ENCODE results near the gene PPFIBP1. TPM values are rescaled to one million over a fixed set of nuclear protein-coding genes. Genes with fewer than 3 reads are reported as not detected.

PPFIBP1 gene
- total and polyA plus RNA-seq, 2 of the 13 experiments (the other 11 are each of a cell fraction or from before 2014, with no cell fraction given) = 16.2 to 21.8 TPM

DNA sequence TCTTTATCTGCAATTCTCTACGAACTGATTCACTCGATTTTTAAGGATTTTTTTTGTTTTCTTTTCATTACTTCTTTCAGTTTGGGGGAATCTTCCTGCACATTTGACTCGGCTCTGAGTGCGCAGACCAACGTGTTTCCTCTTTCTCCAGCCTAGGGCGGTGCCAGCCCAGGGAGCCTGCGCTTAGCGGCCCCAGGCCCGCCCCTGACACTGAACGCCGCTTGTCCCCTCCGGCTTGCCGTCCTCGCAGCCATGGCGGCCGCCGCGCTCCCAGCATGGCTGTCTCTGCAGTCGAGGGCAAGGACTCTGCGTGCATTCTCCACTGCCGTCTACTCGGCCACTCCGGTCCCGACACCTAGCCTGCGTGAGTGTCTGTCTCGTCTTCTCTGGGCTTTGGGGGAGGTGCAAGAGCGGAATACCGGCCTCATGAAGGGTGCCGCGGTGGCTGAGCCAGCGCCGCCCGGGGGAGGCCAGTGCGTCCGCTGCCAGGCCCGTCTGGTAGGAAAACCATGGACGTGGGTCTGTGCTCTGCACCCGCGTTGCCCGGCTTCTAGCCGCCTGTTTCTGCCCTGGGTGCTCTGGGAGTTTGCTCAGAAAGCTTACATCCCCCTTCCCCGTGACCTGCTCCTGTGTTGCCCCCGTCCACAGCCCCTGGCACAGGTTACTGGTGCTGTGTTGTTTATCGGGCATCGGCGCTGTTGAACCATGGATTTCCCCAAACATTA, 186.7 kb downstream of the PPFIBP1 start, which contains the start of gene MRPS35 (continued):
- TF ChIP-seq, protein P1, sequence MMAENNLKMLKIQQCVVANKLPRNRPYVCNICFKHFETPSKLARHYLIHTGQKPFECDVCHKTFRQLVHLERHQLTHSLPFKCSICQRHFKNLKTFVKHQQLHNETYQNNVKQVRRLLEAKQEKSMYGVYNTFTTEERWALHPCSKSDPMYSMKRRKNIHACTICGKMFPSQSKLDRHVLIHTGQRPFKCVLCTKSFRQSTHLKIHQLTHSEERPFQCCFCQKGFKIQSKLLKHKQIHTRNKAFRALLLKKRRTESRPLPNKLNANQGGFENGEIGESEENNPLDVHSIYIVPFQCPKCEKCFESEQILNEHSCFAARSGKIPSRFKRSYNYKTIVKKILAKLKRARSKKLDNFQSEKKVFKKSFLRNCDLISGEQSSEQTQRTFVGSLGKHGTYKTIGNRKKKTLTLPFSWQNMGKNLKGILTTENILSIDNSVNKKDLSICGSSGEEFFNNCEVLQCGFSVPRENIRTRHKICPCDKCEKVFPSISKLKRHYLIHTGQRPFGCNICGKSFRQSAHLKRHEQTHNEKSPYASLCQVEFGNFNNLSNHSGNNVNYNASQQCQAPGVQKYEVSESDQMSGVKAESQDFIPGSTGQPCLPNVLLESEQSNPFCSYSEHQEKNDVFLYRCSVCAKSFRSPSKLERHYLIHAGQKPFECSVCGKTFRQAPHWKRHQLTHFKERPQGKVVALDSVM (CRISPR knock-in tag; IDR thresholded peaks at IDR 0.05) = peak; percentile 29; the same call in 1 of the 2 replicates
- no peak for TF ChIP-seq ZSCAN29 (CRISPR knock-in tag; conservative IDR thresholded peaks at IDR 0.05)
- peak; percentile 94 for TF ChIP-seq REPIN1 (CRISPR knock-in tag; IDR thresholded peaks at IDR 0.05; ENCODE audit: borderline replicate concordance, low read depth)
- no peak; the same call in none of the 2 replicates for TF ChIP-seq SP2 (CRISPR knock-in tag; IDR thresholded peaks at IDR 0.05)
- peak; percentile 42; the same call in 1 of the 2 replicates for TF ChIP-seq ZNF660 (CRISPR knock-in tag; IDR thresholded peaks at IDR 0.05; ENCODE audit: borderline replicate concordance, low read depth)
- peak; percentile 85 for TF ChIP-seq SIN3B (IDR thresholded peaks at IDR 0.05; ENCODE audit: low read length)
- peak; percentile 91; the same call in 1 of the 2 replicates for TF ChIP-seq SNAPC2 (CRISPR knock-in tag; IDR thresholded peaks at IDR 0.05)
- TF ChIP-seq, protein P2, sequence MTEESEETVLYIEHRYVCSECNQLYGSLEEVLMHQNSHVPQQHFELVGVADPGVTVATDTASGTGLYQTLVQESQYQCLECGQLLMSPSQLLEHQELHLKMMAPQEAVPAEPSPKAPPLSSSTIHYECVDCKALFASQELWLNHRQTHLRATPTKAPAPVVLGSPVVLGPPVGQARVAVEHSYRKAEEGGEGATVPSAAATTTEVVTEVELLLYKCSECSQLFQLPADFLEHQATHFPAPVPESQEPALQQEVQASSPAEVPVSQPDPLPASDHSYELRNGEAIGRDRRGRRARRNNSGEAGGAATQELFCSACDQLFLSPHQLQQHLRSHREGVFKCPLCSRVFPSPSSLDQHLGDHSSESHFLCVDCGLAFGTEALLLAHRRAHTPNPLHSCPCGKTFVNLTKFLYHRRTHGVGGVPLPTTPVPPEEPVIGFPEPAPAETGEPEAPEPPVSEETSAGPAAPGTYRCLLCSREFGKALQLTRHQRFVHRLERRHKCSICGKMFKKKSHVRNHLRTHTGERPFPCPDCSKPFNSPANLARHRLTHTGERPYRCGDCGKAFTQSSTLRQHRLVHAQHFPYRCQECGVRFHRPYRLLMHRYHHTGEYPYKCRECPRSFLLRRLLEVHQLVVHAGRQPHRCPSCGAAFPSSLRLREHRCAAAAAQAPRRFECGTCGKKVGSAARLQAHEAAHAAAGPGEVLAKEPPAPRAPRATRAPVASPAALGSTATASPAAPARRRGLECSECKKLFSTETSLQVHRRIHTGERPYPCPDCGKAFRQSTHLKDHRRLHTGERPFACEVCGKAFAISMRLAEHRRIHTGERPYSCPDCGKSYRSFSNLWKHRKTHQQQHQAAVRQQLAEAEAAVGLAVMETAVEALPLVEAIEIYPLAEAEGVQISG (CRISPR knock-in tag; IDR thresholded peaks at IDR 0.05) = peak; percentile 94
- peak; percentile 67; the same call in 1 of the 2 replicates for TF ChIP-seq ARNTL (CRISPR knock-in tag; IDR thresholded peaks at IDR 0.05)
- no peak for TF ChIP-seq ZNF446 (CRISPR knock-in tag; IDR thresholded peaks at IDR 0.05)
- TF ChIP-seq ZNF253 (CRISPR knock-in tag; IDR thresholded peaks at IDR 0.05; ENCODE audit: borderline replicate concordance) = no peak
- TF ChIP-seq ELF3 (CRISPR knock-in tag; IDR thresholded peaks at IDR 0.05) = peak; percentile 78
- TF ChIP-seq ZNF235 (CRISPR knock-in tag; IDR thresholded peaks at IDR 0.05; ENCODE audit: borderline replicate concordance) = peak; percentile 98; the same call in 1 of the 2 replicates
- TF ChIP-seq NR2C2 (CRISPR knock-in tag; IDR thresholded peaks at IDR 0.05; ENCODE audit: borderline replicate concordance) = peak; percentile 45; the same call in 1 of the 2 replicates
- TF ChIP-seq ZNF10 (CRISPR knock-in tag; IDR thresholded peaks at IDR 0.05; ENCODE audit: borderline replicate concordance, low read depth) = no peak
- TF ChIP-seq ZNF143 (CRISPR knock-in tag; IDR thresholded peaks at IDR 0.05) = peak; percentile 66
- peak; percentile 86; the same call in 1 of the 2 replicates for TF ChIP-seq ZNF331 (CRISPR knock-in tag; IDR thresholded peaks at IDR 0.05)
- TF ChIP-seq, protein P3, sequence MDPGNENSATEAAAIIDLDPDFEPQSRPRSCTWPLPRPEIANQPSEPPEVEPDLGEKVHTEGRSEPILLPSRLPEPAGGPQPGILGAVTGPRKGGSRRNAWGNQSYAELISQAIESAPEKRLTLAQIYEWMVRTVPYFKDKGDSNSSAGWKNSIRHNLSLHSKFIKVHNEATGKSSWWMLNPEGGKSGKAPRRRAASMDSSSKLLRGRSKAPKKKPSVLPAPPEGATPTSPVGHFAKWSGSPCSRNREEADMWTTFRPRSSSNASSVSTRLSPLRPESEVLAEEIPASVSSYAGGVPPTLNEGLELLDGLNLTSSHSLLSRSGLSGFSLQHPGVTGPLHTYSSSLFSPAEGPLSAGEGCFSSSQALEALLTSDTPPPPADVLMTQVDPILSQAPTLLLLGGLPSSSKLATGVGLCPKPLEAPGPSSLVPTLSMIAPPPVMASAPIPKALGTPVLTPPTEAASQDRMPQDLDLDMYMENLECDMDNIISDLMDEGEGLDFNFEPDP (CRISPR knock-in tag; conservative IDR thresholded peaks at IDR 0.05) = 0 out of 2 replicates have a peak, but pooled peaks have one; percentile 82
- peak; percentile 56 for TF ChIP-seq ZNF781 (CRISPR knock-in tag; IDR thresholded peaks at IDR 0.05; ENCODE audit: borderline replicate concordance, not compliant biosample characterization)
- TF ChIP-seq, protein P4, sequence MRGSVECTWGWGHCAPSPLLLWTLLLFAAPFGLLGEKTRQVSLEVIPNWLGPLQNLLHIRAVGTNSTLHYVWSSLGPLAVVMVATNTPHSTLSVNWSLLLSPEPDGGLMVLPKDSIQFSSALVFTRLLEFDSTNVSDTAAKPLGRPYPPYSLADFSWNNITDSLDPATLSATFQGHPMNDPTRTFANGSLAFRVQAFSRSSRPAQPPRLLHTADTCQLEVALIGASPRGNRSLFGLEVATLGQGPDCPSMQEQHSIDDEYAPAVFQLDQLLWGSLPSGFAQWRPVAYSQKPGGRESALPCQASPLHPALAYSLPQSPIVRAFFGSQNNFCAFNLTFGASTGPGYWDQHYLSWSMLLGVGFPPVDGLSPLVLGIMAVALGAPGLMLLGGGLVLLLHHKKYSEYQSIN (CRISPR knock-in tag; IDR thresholded peaks at IDR 0.05; ENCODE audit: borderline replicate concordance) = no peak
- TF ChIP-seq ZNF761 (CRISPR knock-in tag; conservative IDR thresholded peaks at IDR 0.05) = peak; percentile 87; the same call in 1 of the 2 replicates
